Right atrium auricular region (tissue), 2 donors: ENCODE data around the gene ARID4B. TPM values are rescaled to one million over a fixed set of nuclear protein-coding genes. Genes with fewer than 3 reads are reported as not detected.

Experiments
- DNase-seq: peaks from one replicate; pipeline ENCODE4 v3.0.0-alpha.2; 2019; ENCODE audit warnings: low spot score
- H3K27ac ChIP-seq, 2 donors: fragments of 200-600 bp; sonication (generic); 1 replicate in 1 of 2; 2 replicates in 1 of 2; pipeline ENCODE4 v1.5.1; 2016 to 2019
- H3K27me3 ChIP-seq, 2 donors: fragments of 200-600 bp; sonication (generic); one replicate each; pipeline versions ENCODE4 v1.5.1 to v1.6.0; 2017 to 2019
- H3K36me3 ChIP-seq: fragments of 200-600 bp; sonication (generic); one replicate; pipeline ENCODE4 v1.5.1; 2016
- H3K4me1 ChIP-seq, 2 donors: fragments of 200-600 bp; sonication (generic); one replicate each; pipeline versions ENCODE4 v1.5.1 to v1.6.0; 2017 to 2019
- H3K4me3 ChIP-seq, 2 donors: fragments of 200-600 bp; sonication (generic); 1 replicate in 1 of 2; 2 replicates in 1 of 2; pipeline ENCODE4 v1.5.1; 2017 to 2019; ENCODE audit warnings: mild to moderate bottlenecking in 1 of 2, moderate library complexity in 1 of 2
- H3K9me3 ChIP-seq, 2 donors: fragments of 200-600 bp; sonication (generic); one replicate each; pipeline ENCODE4 v1.5.1; 2019
- total RNA-seq, 2 donors: library from RNA; depleted of rRNA; stranded (reverse); fragments of >200 nt; gene quantifications; one replicate each; pipeline ENCODE4 v1.1.0, GENCODE V29; 2016
- TF ChIP-seq, protein P1 (sequence below), 2 donors: fragments of 200-600 bp; sonication (generic); IDR thresholded peaks; one replicate each; pipeline ENCODE4 v1.5.1; 2019; ENCODE audit warnings: antibody characterized with exemption in 2 of 2

The ARID4B gene
- total RNA-seq, 2 donors from 2014 or later = 15.9 to 16.1 TPM

DNA sequence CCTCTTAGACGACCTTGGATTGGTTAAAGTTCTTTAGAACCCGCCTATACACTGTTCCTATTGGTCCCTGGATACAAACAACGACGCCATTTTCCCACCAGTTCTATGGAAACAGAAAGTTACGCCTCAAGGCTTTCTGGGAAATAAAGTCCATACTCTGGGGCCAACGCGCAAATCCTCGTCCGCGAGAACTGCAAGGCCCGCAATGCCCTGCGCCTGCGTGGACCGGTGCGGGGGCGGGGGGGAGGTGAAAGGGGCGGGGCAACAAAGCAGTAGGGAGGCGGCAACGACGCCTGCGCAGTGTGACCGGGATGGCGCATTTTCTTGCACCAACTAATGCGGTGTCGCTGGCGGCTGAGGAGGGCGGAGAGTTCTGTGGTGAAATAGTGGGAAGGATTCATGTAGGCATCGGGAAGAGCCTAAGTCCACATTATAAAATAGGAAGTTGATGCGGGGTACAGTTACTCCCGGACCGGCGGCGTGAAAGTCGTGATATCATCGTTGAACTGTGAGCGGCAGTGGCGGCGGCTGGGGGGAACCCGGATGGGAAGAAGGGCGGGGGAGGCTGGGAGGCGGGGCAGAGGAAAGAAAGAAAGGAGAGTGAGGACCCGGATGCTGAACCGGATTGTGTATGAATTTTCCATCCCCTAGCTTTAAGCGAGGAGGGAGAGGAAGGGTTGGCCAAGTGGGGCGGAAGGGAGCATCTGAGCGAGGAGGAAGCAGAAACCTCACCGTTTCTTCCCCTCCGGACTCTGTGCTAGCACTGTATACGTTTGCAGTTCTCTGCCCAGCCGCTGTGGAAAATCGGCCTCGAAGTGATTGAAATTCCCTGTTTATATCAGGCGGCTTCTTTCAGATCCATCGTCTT is 526 bp upstream of the ARID4B start, which contains the start of gene GGPS1:
GGPS1 (plus strand) TSS at position 300 of the 868 bp plus-strand sequence. CDS start 6,695 bp downstream, outside the sequence.
- Histone ChIP-seq H3K9me3 (no peaks in the 10 kb centered on the region), H3K27ac (peak within 1 kb of the TSS; percentile 94 to 99), H3K27me3 (no peaks in the 10 kb centered on the region), H3K4me3 (peak within 1 kb of the TSS; percentile 76 to 92), H3K36me3 (no peaks in the 10 kb centered on the region), H3K4me1 (peaks cover 0 to 63% of the 10 kb centered on the region in 2 donors)
- DNase-seq = peak; percentile 99
- TF ChIP-seq, protein P1, sequence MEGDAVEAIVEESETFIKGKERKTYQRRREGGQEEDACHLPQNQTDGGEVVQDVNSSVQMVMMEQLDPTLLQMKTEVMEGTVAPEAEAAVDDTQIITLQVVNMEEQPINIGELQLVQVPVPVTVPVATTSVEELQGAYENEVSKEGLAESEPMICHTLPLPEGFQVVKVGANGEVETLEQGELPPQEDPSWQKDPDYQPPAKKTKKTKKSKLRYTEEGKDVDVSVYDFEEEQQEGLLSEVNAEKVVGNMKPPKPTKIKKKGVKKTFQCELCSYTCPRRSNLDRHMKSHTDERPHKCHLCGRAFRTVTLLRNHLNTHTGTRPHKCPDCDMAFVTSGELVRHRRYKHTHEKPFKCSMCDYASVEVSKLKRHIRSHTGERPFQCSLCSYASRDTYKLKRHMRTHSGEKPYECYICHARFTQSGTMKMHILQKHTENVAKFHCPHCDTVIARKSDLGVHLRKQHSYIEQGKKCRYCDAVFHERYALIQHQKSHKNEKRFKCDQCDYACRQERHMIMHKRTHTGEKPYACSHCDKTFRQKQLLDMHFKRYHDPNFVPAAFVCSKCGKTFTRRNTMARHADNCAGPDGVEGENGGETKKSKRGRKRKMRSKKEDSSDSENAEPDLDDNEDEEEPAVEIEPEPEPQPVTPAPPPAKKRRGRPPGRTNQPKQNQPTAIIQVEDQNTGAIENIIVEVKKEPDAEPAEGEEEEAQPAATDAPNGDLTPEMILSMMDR (IDR thresholded peaks at IDR 0.05) = no peak

DNA sequence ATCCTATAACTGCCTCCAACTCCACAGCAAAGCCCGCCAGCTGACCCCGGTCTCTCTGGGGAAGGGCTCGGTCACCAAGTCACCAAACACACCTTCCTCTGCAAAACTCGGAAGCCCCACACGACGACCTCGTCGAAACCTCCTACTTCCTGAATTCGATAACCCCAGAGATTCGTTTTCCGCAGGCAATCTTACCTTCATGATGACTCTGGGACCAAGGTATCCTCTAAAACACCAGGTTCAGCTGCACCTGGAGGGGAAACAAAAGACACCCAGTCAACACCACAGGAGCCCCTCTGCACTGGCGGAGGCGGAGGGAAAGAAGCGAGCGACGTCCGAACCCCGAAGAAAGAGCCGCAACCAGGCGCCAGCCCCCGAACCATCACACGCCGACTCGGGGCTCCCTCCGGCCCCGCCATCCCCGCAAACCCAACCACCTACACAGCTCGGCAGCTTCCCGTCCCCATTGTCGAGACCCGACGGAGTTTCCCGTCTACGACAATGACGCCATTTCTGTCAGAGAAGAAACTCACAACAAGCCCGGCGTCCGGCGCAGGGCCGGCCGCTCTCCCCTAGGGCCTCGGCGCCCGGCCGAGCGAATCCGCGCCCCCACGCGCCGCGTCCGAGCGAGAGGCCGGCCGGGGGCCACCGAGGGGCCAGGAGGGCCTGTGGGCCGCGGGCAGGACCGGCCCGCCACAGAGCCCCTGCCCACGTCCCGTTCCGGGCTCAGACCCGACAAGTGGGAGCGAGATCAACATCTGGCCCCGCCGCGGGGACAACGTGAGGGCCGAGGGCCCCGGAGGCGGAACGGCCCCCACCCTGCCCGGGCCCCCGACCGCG is 1.0 kb downstream of the ARID4B start:
- no peaks in the 10 kb centered on the region for H3K9me3 ChIP-seq
- H3K4me3 ChIP-seq = peak overlapping the region; percentile 76 to 92
- peak overlapping the region; percentile 94 to 99 for H3K27ac ChIP-seq
- no peaks in the 10 kb centered on the region for H3K36me3 ChIP-seq
- DNase-seq = peak; percentile 60
- peaks cover 0 to 66% of the 10 kb centered on the region in 2 donors for H3K4me1 ChIP-seq
- H3K27me3 ChIP-seq = no peaks in the 10 kb centered on the region
- TF ChIP-seq, protein P1 (IDR thresholded peaks at IDR 0.05) = no peak

DNA sequence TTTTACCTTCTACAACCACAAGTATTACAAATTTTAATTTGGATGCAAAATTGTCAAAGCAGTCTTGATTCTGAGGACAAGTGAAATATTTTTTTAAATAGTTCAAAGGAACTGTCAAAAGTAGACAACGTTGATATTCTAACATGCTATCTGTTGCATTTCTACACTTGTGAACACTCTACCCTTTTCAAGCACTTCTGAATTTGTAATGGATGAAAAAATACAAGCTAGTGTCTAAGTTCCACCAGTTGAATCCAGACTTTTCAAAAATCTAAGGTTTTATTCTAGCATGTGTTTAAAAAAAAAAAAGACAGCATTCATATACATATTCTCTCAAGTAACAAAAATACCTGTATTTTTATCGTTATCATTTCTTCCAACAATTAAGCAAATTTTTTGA is 2.1 kb downstream of the ARID4B start:
- no peak for DNase-seq
- H3K27ac ChIP-seq = peak overlapping the region; percentile 94 to 99
- no peaks in the 10 kb centered on the region for H3K9me3 ChIP-seq
- TF ChIP-seq, protein P1 (IDR thresholded peaks at IDR 0.05) = no peak
- H3K4me1 ChIP-seq = peaks cover 0 to 55% of the 10 kb centered on the region in 2 donors
- no peaks in the 10 kb centered on the region for H3K27me3 ChIP-seq
- peak overlapping the region in 1 of 2 donors; percentile 92 for H3K4me3 ChIP-seq
- H3K36me3 ChIP-seq = no peaks in the 10 kb centered on the region

DNA sequence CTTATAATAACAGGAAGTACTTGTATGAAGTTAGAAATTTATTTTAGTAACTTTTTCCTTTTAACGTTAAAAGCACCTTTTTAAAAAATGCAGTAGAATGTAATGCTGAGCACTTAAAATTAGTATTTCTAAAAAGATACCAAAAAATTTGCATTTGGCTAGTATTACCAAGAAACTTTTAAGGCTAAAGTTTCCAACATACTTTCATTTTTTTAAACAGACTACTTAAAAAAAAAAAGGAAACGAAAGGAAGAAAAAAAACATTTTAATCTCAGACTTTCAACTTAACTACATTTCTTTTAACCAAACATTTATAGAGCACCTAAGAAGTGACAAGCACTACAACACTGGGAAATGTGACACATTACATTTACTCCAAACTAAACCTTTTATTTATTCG is 2.8 kb downstream of the ARID4B start:
- Histone ChIP-seq H3K9me3 (no peaks in the 10 kb centered on the region), H3K4me1 (peaks cover 0 to 48% of the 10 kb centered on the region in 2 donors), H3K27ac (no peak overlapping the region), H3K4me3 (no peak overlapping the region), H3K27me3 (no peaks in the 10 kb centered on the region), H3K36me3 (no peaks in the 10 kb centered on the region)
- DNase-seq = no peak
- TF ChIP-seq, protein P1 (IDR thresholded peaks at IDR 0.05) = no peak

DNA sequence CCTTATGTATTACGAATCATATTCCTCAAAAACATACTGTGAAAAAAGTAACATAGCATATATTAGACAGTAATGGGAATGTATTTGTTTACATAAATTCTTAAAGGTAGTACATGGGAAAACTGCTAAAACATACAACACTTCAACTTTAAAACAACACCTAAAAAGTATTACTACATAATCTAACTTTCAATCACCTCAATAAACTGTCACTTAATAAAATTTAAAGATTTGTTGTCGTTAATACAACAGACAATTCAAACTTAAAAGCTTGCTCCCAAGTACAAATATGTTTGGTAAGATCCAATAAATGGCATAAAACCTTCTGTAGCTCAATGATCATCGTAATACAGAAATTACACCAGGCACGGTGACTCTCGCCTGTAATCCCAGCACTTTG is 3.7 kb downstream of the ARID4B start:
- Histone ChIP-seq H3K4me3 (no peak overlapping the region), H3K4me1 (peaks cover 0 to 40% of the 10 kb centered on the region in 2 donors), H3K27ac (no peak overlapping the region), H3K9me3 (no peaks in the 10 kb centered on the region), H3K27me3 (no peaks in the 10 kb centered on the region), H3K36me3 (no peaks in the 10 kb centered on the region)
- no peak for DNase-seq
- TF ChIP-seq, protein P1 (IDR thresholded peaks at IDR 0.05) = no peak
